Measurements from ENCODE around the gene LDLRAD3.

DNA sequence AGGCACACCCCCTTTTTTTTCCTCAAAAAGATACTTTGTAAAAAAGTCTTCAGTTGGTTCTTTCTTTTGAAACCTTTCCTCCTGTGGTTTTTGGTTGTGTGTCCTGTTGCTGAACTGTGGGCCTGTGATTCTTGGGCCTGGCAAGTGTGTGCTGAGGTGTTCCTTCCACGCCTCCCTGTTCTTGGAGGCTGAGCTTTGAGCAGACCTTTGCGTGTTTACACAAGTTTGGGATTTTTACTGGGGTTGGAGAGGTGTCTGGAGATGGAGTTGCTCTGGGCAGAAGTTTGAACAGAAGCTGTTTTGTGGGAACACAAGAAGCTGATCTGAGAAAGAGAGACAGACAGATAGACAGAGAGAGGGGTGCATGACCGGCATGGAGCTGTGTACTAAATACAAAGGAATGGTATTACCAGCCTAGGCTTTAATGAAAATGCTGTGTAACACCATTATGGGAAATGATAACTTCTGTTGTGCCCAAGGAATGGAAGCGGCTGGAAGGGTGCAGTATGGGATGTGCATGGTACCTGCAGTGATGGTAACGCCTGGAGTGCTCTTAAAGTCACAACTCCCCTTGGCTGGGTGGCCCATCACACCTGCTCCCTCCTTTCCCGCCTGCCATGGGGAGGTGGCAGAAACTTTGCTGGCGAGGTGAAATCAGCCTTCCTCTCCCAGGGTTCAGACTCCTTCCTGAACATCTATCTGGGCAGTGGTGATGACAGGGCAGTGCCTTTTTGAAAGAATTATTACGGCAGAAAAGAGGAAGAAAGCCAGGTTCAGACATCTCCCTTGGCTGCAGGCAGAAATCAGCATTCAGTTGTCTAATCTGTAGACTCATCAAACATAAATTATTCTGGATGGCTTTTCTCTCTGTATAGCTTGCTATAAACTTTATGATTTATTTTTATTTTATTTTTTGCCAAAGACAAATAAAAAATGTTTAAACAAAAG, 70.4 kb downstream of the LDLRAD3 start:
- TF ChIP-seq SIN3A (IDR thresholded peaks at IDR 0.05; ENCODE audit: low read depth) (no peak), JUND (IDR thresholded peaks at IDR 0.05) (no peak), EGR1 (IDR thresholded peaks at IDR 0.05; ENCODE audit: low read depth) (no peak), YY1 (IDR thresholded peaks at IDR 0.05; ENCODE audit: extremely low read depth, insufficient replicate concordance, low read depth, low read length) (no peak), TCF7L2 (IDR thresholded peaks at IDR 0.05; ENCODE audit: borderline replicate concordance, extremely low read depth, insufficient read depth, insufficient read length) (no peak), POLR2A (IDR thresholded peaks at IDR 0.05; ENCODE audit: borderline replicate concordance, extremely low read depth, insufficient read depth, insufficient read length) (no peak), ZFX (IDR thresholded peaks at IDR 0.05) (no peak)
- TF ChIP-seq, protein P1, sequence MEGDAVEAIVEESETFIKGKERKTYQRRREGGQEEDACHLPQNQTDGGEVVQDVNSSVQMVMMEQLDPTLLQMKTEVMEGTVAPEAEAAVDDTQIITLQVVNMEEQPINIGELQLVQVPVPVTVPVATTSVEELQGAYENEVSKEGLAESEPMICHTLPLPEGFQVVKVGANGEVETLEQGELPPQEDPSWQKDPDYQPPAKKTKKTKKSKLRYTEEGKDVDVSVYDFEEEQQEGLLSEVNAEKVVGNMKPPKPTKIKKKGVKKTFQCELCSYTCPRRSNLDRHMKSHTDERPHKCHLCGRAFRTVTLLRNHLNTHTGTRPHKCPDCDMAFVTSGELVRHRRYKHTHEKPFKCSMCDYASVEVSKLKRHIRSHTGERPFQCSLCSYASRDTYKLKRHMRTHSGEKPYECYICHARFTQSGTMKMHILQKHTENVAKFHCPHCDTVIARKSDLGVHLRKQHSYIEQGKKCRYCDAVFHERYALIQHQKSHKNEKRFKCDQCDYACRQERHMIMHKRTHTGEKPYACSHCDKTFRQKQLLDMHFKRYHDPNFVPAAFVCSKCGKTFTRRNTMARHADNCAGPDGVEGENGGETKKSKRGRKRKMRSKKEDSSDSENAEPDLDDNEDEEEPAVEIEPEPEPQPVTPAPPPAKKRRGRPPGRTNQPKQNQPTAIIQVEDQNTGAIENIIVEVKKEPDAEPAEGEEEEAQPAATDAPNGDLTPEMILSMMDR (IDR thresholded peaks at IDR 0.05 in 2 of 3, conservative IDR thresholded peaks at IDR 0.05 in 1 of 3; ENCODE audit: borderline replicate concordance in 1 of 3, insufficient read depth in 1 of 3, low read depth in 2 of 3, low read length in 2 of 3), result no peak
